ENCODE measurements around the gene HPS4.

GRCh38 chr22:26404851-26405421 lies 78.6 kb downstream of the HPS4 start:
- TF ChIP-seq CTCF (IDR thresholded peaks at IDR 0.05) (no peak), POLR2A (IDR thresholded peaks at IDR 0.05) (no peak)

All from Peyer's patch (tissue), 4 donors.